Choroid plexus epithelial cell (primary cell): Measurements from ENCODE around the gene WIPF3.

Source experiments
- DNase-seq: peaks from one replicate; pipeline ENCODE4 v3.0.0-alpha.2; 2010; ENCODE audit warnings: low read depth
- H3K4me3 ChIP-seq: 2 replicates; pipeline ENCODE4 v1.5.1; 2011; ENCODE audit warnings: low read depth, mild to moderate bottlenecking, control low read depth, low read length, moderate library complexity
- TF ChIP-seq, protein P1 (sequence below): conservative IDR thresholded peaks from 2 replicates; pipeline ENCODE4 v1.5.1; 2011; ENCODE audit warnings: low read depth, mild to moderate bottlenecking, control low read depth, inconsistent platforms, low read length, moderate library complexity

The WIPF3 gene

DNA sequence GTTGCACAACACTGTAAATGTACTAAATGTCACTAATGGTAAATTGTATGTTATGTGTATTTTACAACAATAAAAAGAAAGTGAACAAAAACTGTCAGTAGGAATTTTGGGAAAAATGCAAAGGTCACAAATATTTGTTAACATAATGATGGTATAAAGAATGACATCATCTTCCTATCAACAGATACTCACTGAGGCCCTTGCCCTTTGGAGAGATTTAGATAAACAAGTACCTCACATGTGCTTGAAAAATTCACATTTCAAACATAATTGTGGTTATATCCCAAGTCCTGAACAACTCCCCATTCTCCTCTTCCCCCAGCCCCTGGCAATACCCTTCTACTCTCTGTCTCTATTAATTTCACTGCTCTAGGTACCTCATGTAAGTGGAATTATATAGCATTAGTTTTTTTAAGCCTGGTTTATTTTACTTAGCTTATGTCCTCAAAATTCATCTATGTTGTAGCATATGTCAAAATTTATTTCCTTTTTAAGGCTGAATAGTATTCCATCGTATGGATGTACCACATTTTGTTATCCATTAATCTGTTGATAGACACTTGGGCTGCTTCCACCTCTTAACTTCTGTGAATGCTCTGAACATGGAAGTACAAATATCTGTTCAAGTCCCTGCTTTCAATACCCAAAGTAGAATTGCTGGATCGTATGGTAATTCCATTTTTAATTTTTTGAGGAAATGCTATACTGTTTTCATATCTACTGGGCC, 90.5 kb downstream of the WIPF3 start:
- no peak overlapping the region for H3K4me3 ChIP-seq
- peak; percentile 12 for DNase-seq
- TF ChIP-seq, protein P1, sequence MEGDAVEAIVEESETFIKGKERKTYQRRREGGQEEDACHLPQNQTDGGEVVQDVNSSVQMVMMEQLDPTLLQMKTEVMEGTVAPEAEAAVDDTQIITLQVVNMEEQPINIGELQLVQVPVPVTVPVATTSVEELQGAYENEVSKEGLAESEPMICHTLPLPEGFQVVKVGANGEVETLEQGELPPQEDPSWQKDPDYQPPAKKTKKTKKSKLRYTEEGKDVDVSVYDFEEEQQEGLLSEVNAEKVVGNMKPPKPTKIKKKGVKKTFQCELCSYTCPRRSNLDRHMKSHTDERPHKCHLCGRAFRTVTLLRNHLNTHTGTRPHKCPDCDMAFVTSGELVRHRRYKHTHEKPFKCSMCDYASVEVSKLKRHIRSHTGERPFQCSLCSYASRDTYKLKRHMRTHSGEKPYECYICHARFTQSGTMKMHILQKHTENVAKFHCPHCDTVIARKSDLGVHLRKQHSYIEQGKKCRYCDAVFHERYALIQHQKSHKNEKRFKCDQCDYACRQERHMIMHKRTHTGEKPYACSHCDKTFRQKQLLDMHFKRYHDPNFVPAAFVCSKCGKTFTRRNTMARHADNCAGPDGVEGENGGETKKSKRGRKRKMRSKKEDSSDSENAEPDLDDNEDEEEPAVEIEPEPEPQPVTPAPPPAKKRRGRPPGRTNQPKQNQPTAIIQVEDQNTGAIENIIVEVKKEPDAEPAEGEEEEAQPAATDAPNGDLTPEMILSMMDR: no peak

DNA sequence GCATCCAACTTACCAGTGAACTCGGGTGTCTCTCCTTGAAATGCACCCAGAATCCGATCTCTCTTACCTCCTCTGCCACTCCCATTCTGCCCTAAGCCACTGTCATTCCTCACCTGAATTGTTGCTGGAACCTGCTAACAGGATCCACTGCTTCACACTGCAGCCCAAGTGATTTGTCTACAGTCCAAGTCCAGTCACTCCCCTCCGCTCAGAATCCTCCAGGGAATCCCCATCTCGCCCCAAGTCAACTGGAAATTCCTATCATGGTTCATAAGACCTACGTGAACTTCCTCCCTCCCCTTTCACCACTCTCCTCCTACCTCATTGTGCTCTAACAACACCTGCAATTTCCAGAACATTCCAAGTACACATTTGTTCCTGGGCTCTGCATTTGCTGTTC, 92.0 kb downstream of the WIPF3 start:
- TF ChIP-seq, protein P1: no peak
- no peak overlapping the region for H3K4me3 ChIP-seq
- DNase-seq: no peak

DNA sequence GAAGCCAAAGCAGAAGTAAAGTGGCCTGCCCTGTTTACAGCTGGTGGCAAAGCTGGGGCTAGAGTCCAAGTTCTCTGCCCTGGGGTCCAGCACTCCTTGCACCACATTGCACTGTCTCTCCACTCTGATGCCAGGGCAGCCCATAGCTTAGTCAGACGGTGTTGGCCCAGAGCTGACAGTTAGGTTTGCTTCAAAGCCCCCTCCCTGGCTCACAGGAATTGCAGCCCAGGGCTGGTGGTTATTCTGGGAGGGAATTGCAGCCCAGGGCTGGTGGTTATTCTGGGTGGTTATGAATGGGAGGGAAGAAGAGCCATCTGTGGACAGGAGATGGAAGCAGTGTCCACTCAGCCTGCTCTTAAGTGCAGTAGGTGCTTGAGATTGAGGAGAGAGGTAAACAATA, 94.4 kb downstream of the WIPF3 start:
- TF ChIP-seq, protein P1: no peak
- no peak for DNase-seq
- no peak overlapping the region for H3K4me3 ChIP-seq

DNA sequence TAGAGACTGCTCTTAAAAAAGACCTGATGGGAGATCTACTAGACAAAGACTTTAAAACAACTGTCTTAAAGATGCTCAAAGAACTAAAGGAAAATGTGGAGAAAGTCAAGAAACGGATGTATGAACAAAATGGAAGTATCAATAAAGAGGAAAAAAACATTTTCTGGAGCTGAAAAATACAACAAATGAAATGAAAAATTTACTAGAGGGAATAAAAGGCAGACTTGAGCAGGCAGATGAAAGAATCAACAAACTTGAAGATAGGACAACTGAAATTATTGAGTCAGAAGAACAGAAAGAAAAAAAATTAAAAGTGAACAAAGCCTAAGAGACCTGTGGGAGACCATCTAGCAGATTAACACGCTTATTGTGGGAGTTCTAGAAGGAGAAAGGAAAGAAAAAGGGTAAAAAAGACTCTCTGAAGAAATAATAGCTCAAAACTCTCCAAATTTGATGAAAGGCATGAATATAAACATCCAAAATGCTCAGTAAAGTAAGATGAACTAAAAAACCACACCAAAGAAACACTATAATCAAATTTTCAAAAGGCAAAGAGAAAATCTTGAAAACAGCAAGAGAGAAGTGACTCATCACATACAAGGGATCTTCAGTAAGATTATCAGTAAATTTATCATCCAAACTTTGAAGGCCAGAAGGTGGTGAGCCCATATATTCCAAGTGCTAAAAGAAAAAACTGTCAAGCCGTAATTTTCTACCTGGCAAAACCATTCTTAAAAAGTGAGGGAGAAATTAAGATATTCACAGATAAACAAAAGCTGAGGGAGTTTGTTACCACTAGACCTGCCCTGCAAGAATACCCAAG, 100.1 kb downstream of the WIPF3 start:
- H3K4me3 ChIP-seq: no peak overlapping the region
- no peak for DNase-seq
- TF ChIP-seq, protein P1: no peak

DNA sequence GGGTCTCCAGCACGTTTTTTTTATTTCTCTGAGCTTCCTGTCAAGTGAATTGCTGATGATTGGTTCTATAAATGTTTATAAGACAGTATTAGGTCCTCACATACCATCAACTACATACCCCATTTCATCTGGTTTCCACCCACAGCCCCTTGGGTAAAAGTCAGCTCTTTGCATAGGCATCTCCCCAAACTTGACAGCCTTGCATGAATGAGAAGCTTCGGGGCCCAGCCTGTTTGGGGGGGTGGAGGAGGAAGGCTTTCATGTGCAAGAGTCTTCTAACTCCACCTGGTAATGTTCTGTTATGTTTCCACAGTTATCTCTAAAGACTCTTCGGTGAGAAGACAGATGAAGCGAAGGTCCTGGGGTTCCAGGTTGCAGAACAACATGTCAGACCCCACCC, 107.9 kb downstream of the WIPF3 start:
- DNase-seq: no peak
- no peak overlapping the region for H3K4me3 ChIP-seq
- TF ChIP-seq, protein P1: no peak

DNA sequence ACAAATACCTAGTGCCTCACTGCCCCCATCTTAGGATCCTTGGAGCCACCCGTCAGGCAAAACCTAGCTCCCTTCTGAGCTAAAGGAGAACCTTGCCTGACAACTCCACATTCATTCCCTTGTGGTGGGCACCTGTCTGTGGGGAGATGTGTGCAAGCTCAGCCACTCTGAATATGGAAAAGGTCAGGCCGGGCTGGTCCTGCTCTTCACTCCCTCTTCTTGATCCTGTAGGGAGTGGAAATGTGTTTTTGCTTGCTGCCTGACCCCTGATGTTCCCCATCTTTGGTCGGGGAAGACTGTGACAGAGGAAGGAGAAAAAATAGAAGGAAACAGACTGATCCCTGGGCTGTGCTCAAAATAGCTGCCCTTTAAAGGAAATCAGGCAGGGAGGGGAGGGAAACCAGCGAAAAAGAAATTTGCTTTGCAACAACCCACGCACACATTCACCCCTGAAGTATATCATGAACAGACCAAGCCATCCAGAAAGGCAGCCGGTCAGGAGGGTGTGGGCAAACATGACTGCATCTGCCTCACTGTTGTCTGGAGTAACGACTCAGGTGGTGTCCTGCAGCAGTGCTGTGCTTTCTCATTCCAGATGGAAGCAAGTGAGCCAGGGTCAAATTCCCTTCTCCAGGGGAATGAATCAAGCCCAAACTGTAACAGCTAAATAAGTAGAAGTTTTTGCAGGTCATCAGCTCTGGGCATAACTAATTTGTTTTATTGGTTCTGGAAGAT, 109.3 kb downstream of the WIPF3 start:
- DNase-seq: peak; percentile 20

More for the DNA sequence above, 109.3 kb downstream of the WIPF3 start:
- no peak overlapping the region for H3K4me3 ChIP-seq
- TF ChIP-seq, protein P1: no peak
